Stimulated activated CD4-positive, alpha-beta T cell treated with anti-CD3 and anti-CD28 coated beads, Interleukin-4, amount 100 ng/mL, for 1 hour (primary cell): ENCODE results near the gene CEP19.
A peak's percentile ranks its signal among the peaks of the same experiment; 100 is the strongest.
"Not testable (repeated sequence)": the region's sequence is repeated elsewhere in the genome, so short reads cannot be mapped to it uniquely, and the experiment has no call there.

ENCODE experiments used
- DNase-seq: peaks from one replicate; pipeline ENCODE4 v3.0.0-alpha.2; 2020

CEP19 gene

GRCh38 chr3:196711838-196712513 is at the start of gene CEP19, which contains the start of gene PIGX:
CEP19 (minus strand) TSS chr3:196712250; CDS start chr3:196708657, 3,593 bp downstream.
PIGX (plus strand) TSS chr3:196712377.
- peak; percentile 84 for DNase-seq

- DNase-seq: peak; percentile 4
Measured at GRCh38 chr3:196757876-196758739, 46.1 kb upstream of the CEP19 start.

GRCh38 chr3:196756732-196757131 is 44.7 kb upstream of the CEP19 start:
- DNase-seq: no peak

- no peak for DNase-seq
Measured at GRCh38 chr3:196754091-196754981, 42.3 kb upstream of the CEP19 start.

- DNase-seq: no peak
Measured at GRCh38 chr3:196753201-196753600, 41.2 kb upstream of the CEP19 start.

- no peak for DNase-seq
Measured at GRCh38 chr3:196749125-196749524, 37.1 kb upstream of the CEP19 start.

- not testable (repeated sequence) for DNase-seq
Measured at GRCh38 chr3:196743569-196743968, 31.5 kb upstream of the CEP19 start.

GRCh38 chr3:196741249-196741889 is 29.3 kb upstream of the CEP19 start:
- no peak for DNase-seq

- peak; percentile 14 for DNase-seq
Measured at GRCh38 chr3:196740481-196741248, 28.6 kb upstream of the CEP19 start.

- DNase-seq: peak; percentile 92
Measured at GRCh38 chr3:196739671-196740480, 27.8 kb upstream of the CEP19 start, which contains the start of gene PAK2. PAK2 (plus strand) TSS chr3:196739857; CDS start chr3:196782647, 42,790 bp downstream.

GRCh38 chr3:196737655-196738054 is 25.6 kb upstream of the CEP19 start:
- no peak for DNase-seq

- DNase-seq: no peak
Measured at GRCh38 chr3:196736670-196737374, 24.8 kb upstream of the CEP19 start.

- DNase-seq: no peak
Measured at GRCh38 chr3:196735751-196736150, 23.7 kb upstream of the CEP19 start.

GRCh38 chr3:196726788-196727675 is 15.0 kb upstream of the CEP19 start:
- DNase-seq: no peak

GRCh38 chr3:196721097-196721496 is 9.0 kb upstream of the CEP19 start:
- no peak for DNase-seq

- not testable (repeated sequence) for DNase-seq
Measured at GRCh38 chr3:196717162-196717561, 5.1 kb upstream of the CEP19 start.

GRCh38 chr3:196712514-196713413 is 714 bp upstream of the CEP19 start:
- peak; percentile 73 for DNase-seq

GRCh38 chr3:196708467-196708866 is 3.6 kb downstream of the CEP19 start:
- no peak for DNase-seq
